HEK293T (cell line): Measurements from ENCODE around the gene CDC25C.

ENCODE experiments used
- CTCF ChIA-PET: fragments of 350-600 bp; formaldehyde crosslinking; extraction: SDS; loops from one replicate; lab custom pipeline; 2021; ENCODE audit warnings: antibody characterized with exemption, inconsistent platforms; lab: Yijun Ruan, JAX
- POLR2A ChIA-PET: fragments of 350-600 bp; formaldehyde crosslinking; extraction: SDS; loops from one replicate; lab custom pipeline; 2020; ENCODE audit warnings: antibody characterized with exemption, inconsistent platforms; lab: Yijun Ruan, JAX
- DNase-seq: peaks from one replicate; pipeline ENCODE4 v3.0.0; 2012; ENCODE audit warnings: mixed read lengths; ENCODE audit errors: extremely low spot score
- ARNT ChIP-seq: fragments of 450-650 bp; IDR thresholded peaks from 2 replicates; pipeline ENCODE4 v1.6.1; 2017; ENCODE audit warnings: mild to moderate bottlenecking
- BHLHE40 ChIP-seq: fragments of 450-650 bp; IDR thresholded peaks from 2 replicates; pipeline ENCODE4 v1.6.1; 2016; ENCODE audit warnings: mild to moderate bottlenecking, moderate library complexity, borderline replicate concordance
- CTBP1 ChIP-seq: fragments of 450-650 bp; IDR thresholded peaks from 2 replicates; pipeline ENCODE4 v1.6.1; 2016; ENCODE audit warnings: borderline replicate concordance
- ELF4 ChIP-seq: fragments of 450-650 bp; IDR thresholded peaks from 2 replicates; pipeline ENCODE4 v1.6.1; 2017; ENCODE audit warnings: antibody characterized with exemption
- FOXA1 ChIP-seq: fragments of 450-650 bp; IDR thresholded peaks from 2 replicates; pipeline ENCODE4 v1.6.1; 2016; ENCODE audit warnings: mild to moderate bottlenecking
- FOXK2 ChIP-seq: fragments of 450-650 bp; IDR thresholded peaks from 2 replicates; pipeline ENCODE4 v1.6.1; 2016; ENCODE audit warnings: mild to moderate bottlenecking
- FOXM1 ChIP-seq: fragments of 450-650 bp; IDR thresholded peaks from 2 replicates; pipeline ENCODE4 v1.6.1; 2017; ENCODE audit warnings: mild to moderate bottlenecking, borderline replicate concordance
- HDGF ChIP-seq: fragments of 450-650 bp; IDR thresholded peaks from 2 replicates; pipeline ENCODE4 v1.6.1; 2017; ENCODE audit warnings: antibody characterized with exemption, borderline replicate concordance
- L3MBTL2 ChIP-seq: fragments of 450-650 bp; conservative IDR thresholded peaks from 2 replicates; pipeline ENCODE4 v1.6.1; 2016; ENCODE audit warnings: mild to moderate bottlenecking
- LEF1 ChIP-seq: fragments of 450-650 bp; IDR thresholded peaks from 2 replicates; pipeline ENCODE4 v1.6.1; 2017; ENCODE audit warnings: mild to moderate bottlenecking, borderline replicate concordance
- NFRKB ChIP-seq: fragments of 450-650 bp; IDR thresholded peaks from 2 replicates; pipeline ENCODE4 v1.6.1; 2016; ENCODE audit warnings: mild to moderate bottlenecking, moderate library complexity
- SP1 ChIP-seq: fragments of 450-650 bp; IDR thresholded peaks from 2 replicates; pipeline ENCODE4 v1.6.1; 2017
- SUZ12 ChIP-seq: fragments of 450-650 bp; IDR thresholded peaks from 2 replicates; pipeline ENCODE4 v1.6.1; 2016; ENCODE audit warnings: mild to moderate bottlenecking
- TARDBP ChIP-seq: fragments of 450-650 bp; IDR thresholded peaks from 2 replicates; pipeline ENCODE4 v1.6.1; 2016
- ZNF384 ChIP-seq: fragments of 450-650 bp; IDR thresholded peaks from 2 replicates; pipeline ENCODE4 v1.6.1; 2016
- TF ChIP-seq, protein P1 (sequence below): fragments of 450-650 bp; IDR thresholded peaks from 2 replicates; pipeline ENCODE4 v1.6.1; 2016

The CDC25C gene

GRCh38 chr5:138354926-138355378, 23.3 kb upstream of the CDC25C start:
- CTCF ChIA-PET = interaction anchor here (1.6 to 4.6 kb wide), 3 partner anchors 12 to 58 kb away, joined by 4 to 55 read pairs (median 9); no protein-coding TSS in a partner anchor
- TF ChIP-seq, protein P1, sequence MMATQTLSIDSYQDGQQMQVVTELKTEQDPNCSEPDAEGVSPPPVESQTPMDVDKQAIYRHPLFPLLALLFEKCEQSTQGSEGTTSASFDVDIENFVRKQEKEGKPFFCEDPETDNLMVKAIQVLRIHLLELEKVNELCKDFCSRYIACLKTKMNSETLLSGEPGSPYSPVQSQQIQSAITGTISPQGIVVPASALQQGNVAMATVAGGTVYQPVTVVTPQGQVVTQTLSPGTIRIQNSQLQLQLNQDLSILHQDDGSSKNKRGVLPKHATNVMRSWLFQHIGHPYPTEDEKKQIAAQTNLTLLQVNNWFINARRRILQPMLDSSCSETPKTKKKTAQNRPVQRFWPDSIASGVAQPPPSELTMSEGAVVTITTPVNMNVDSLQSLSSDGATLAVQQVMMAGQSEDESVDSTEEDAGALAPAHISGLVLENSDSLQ = peak; percentile 97
- no peak for TF ChIP-seq SP1
- POLR2A ChIA-PET = interaction anchor here (0.9 to 8.9 kb wide), 7 partner anchors 17 to 221 kb away, joined by 3 to 124 read pairs (median 4); partner anchors contain the start of genes CDC23, CDC25C, EGR1 and ETF1
- DNase-seq = peak; percentile 67

DNA sequence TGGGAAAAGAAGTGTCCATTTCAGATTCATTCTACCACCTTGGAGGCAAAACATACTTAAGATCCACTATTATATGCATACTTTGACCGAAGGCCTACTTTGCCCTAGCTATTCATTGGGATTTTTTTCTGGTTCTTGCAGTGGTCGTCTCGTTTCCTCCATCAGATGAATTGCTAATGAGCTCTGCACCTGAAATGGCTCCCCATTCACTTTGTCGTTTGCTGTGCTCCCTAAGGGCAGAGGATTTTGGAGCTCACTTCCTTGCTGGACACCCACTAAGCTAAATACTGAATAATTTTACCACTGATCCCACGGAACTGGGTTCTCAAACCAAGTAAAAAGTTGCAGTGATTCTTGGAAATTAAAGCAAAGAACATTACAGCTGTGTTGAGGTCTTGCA, 22.8 kb upstream of the CDC25C start:
- TF ChIP-seq, protein P1 = no peak
- TF ChIP-seq ARNT = no peak
- no peak for TF ChIP-seq NFRKB
- TF ChIP-seq HDGF = no peak
- TF ChIP-seq SP1 = no peak
- TF ChIP-seq TARDBP = no peak
- TF ChIP-seq FOXM1 = no peak
- TF ChIP-seq FOXK2 = no peak
- TF ChIP-seq SUZ12 = no peak
- TF ChIP-seq ZNF384 = no peak
- no peak for TF ChIP-seq L3MBTL2
- TF ChIP-seq ELF4 = no peak
- ChIA-PET POLR2A (interaction anchor here (0.9 to 8.9 kb wide), 9 partner anchors 15 to 221 kb away, joined by 3 to 124 read pairs (median 4); partner anchors contain the start of genes CDC23, CDC25C, EGR1 and ETF1), CTCF (interaction anchor here (1.6 to 4.6 kb wide), 4 partner anchors 12 to 132 kb away, joined by 4 to 55 read pairs (median 8); no protein-coding TSS in a partner anchor)
- DNase-seq = no peak

GRCh38 chr5:138353560-138354080, 22.0 kb upstream of the CDC25C start:
- DNase-seq = no peak
- ChIA-PET POLR2A (interaction anchor here (0.9 to 8.9 kb wide), 10 partner anchors 16 to 222 kb away, joined by 4 to 124 read pairs (median 9); partner anchors contain the start of genes BRD8, CDC23, CDC25C and ETF1), CTCF (interaction anchor here (0.6 to 4.6 kb wide), 16 partner anchors 9 to 312 kb away, joined by 3 to 55 read pairs (median 4); partner anchors contain the start of genes CDC23, CDC25C and FAM53C)
- TF ChIP-seq ELF4 = no peak
- TF ChIP-seq ZNF384 = no peak
- TF ChIP-seq FOXK2 = no peak
- no peak for TF ChIP-seq SUZ12
- no peak for TF ChIP-seq L3MBTL2
- TF ChIP-seq NFRKB = no peak
- TF ChIP-seq LEF1 = no peak
- no peak for TF ChIP-seq FOXA1
- no peak for TF ChIP-seq CTBP1
- no peak for TF ChIP-seq HDGF
- no peak for TF ChIP-seq SP1
- TF ChIP-seq ARNT = no peak
- no peak for TF ChIP-seq BHLHE40
- TF ChIP-seq FOXM1 = no peak
- TF ChIP-seq TARDBP = no peak

DNA sequence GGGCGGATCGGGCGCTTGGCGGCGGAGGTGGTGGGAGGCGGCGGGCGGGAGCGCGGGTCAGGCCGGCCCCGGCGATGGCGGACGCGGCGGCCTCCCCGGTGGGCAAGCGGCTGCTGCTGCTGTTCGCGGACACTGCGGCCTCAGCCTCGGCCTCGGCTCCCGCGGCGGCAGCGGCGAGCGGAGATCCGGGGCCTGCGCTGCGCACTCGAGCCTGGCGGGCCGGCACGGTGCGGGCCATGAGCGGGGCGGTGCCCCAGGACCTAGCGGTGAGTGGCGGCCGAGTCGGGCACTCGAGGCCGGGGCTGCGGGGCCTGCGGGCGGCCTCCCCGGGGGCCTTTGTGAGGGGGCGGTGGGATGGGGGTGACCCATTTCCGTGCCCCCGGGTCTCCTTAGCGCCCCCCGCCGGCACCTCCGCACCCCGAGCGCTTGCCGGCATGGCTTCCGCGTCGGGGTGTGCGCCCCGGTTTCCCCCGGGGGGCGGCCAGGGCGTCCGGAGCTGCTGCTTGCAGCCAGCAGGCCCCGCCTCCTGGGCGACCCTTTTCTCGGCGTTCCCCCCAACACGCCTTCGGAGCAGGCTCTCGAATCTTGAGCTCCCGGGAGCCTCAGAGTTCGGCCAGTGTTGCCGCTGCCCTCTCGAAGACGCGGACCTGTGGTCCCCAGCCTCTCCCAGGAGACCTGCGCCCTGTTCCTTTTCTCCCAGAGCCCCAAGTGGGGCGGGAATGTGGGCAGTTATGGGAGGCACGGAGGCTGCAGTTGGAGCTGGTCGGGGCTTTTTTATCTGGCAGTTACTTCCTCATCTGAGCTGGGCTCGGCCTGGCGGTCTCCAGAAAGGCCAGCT, 21.3 kb upstream of the CDC25C start:
- DNase-seq = peak; percentile 28
- ChIA-PET CTCF (interaction anchor here (0.6 to 4.6 kb wide), 33 partner anchors 8 to 223 kb away, joined by 3 to 55 read pairs (median 4); partner anchors contain the start of genes CDC23, CDC25C and FAM53C), POLR2A (interaction anchor here (0.9 to 8.9 kb wide), 9 partner anchors 15 to 223 kb away, joined by 4 to 124 read pairs (median 9); partner anchors contain the start of genes BRD8, CDC23, CDC25C and FAM53C)
- TF ChIP-seq ZNF384 = no peak
- no peak for TF ChIP-seq BHLHE40
- no peak for TF ChIP-seq NFRKB
- TF ChIP-seq, protein P1 = no peak
- no peak for TF ChIP-seq HDGF
- TF ChIP-seq LEF1 = no peak
- TF ChIP-seq FOXM1 = no peak
- TF ChIP-seq ARNT = no peak
- TF ChIP-seq SUZ12 = no peak
- TF ChIP-seq SP1 = no peak
- no peak for TF ChIP-seq FOXA1
- no peak for TF ChIP-seq FOXK2
- TF ChIP-seq ELF4 = no peak
- TF ChIP-seq TARDBP = no peak

DNA sequence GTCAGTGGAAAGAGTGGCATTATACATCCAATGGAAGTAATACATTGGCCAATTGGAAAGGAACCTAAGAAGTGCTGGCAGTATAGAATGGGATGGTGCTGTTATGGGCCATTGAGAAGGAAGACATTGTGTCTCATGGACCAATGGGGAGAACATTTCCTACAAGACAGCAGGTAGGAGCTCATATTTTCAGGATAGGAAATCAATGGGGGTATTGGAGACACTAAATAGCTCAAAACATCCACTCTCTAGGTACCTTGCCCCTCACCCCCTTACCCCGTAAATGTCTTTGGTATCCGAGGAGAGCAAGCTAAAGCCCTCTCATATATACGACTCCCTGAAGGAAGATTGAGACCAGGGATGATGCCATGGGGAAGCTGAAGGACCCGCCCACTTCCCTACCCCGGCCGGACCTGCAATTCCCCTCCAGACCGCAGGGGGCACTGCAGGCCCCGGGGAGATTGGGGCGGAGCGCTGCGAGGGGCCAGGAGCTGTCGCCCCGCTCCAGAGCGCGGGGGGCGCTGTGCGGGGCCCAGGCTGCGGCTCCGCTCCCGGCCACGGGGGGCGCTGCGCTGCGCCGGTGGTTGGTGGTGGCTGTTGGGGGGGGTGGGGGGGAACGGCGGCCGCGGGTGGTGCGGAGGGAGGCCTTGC, 20.6 kb upstream of the CDC25C start, which contains the start of gene KDM3B:
Gene KDM3B, plus strand, starts transcription at position 615 of the 651 bp plus-strand sequence. CDS start 111 bp downstream, outside the sequence.
- CTCF ChIA-PET = interaction anchor here (0.6 to 4.6 kb wide), 32 partner anchors 10 to 224 kb away, joined by 3 to 55 read pairs (median 4); partner anchors contain the start of genes BRD8, CDC25C, FAM53C and KIF20A
- POLR2A ChIA-PET = interaction anchor here (1.3 to 8.9 kb wide), 7 partner anchors 15 to 173 kb away, joined by 4 to 124 read pairs (median 9); partner anchors contain the start of genes CDC25C, FAM53C and KIF20A
- DNase-seq = peak; percentile 95

More for the DNA sequence above, 20.6 kb upstream of the CDC25C start, which contains the start of gene KDM3B:
- no peak for TF ChIP-seq NFRKB
- no peak for TF ChIP-seq L3MBTL2
- TF ChIP-seq SUZ12 = no peak
- peak; percentile 96 for TF ChIP-seq FOXM1
- TF ChIP-seq ARNT = peak; percentile 68
